Measurements from ENCODE around the gene AQP12A.

The AQP12A gene

DNA sequence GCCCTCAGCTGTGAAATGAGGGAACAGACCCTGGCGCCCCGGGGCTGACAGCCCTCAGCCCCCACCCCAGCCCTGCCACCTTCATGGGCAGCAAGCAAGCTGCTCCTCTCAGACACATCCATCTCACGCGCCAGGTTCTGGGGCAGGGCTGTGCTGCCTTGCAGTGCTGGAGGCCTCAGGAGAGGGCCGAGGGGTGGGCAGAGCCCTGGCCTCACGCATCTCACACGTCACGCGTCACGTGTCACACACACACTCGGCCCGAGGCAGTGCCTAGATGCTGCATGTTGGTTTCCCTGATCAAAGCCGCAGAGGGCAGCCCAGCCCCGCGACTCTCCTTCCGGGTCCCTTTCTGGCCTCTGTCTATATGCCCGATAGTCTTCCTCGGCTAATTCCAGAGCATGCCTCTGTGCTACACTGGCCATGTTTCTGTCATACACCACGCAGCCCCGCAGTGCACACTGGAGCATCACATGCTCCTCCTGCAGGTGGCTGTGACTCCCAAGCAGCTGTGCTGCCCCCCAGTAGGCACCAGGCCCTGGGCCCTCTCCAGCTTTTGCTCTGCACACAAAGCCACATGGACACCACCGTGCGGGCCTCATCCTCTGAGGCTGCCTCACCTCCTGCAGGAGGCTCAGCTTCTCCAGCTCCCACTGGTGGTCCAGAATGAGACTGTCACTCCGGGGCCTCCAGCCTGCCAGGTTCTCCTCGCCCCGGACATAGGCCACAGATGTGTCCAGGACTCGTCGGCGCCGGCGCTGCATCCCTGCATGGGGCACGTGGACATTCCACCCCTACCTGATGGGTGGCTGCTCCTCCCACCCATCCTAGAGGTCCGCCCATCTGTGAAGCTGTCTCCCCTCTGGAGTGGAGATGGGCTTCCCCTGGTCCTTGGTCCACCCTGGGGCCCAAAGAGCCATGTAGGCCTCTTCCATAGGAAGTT is 31.4 kb downstream of the AQP12A start:
- no peak for DNase-seq (ENCODE audit: low read depth)

DNA sequence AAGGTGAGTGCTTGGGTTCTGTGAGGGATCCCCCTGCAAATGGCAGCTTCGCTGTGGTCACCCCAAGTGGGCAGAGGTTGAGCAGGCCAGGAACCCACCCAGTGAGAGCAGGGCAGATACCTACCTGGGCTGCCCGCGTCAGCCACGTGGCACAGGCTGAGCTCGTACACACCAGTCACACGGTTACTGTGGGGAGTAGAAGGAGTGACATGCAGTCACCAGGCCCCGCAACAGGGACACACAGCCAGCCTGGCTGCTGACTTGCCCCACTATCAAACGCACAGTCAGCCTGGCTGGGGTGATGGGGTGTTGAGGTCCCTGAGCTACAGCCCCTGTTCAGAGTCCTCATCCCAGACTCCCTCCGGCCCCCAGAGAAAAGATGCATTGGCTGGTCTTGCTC is 32.2 kb downstream of the AQP12A start:
- no peak for DNase-seq (ENCODE audit: low read depth)

DNA sequence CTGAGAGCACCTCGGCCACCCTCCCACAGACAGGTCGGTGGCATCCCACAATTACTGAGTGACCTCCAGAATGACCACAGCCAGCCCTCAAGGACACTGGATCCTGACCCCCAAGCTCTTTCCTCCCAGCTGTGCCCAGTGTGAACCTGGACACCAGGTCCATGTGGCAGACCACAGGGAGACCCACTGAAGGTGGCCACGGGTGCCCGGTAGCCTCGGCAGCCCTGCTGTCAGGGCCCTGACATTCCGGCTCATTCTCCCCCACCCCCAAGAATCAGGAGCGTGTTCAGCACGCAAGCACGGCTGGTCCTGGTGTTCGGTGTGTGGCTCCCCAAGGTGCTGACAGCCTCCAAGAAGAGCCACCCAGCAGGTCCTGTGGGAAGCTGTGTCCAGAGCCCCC is 32.8 kb downstream of the AQP12A start:
- no peak for DNase-seq (ENCODE audit: low read depth)

DNA sequence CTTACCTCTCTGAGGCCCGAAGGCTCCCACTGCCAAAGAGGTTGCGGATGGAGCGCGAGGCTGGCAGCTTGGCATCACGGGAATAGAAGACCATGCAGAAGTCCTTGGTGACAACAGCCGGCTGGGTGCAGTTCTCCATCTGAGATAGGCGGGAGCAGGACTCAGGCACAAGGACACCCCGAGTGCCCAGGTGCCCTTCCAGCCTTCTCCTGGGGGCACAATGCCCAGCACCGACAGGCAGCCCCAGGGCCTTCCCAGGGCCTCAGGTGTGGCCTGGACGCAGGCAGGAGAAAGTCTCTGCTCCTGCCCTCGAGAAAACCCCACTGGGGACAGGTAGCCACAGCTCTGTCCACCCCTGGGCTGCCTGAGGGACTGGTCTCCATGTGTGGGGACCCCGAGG is 33.6 kb downstream of the AQP12A start:
- DNase-seq (ENCODE audit: low read depth): no peak

DNA sequence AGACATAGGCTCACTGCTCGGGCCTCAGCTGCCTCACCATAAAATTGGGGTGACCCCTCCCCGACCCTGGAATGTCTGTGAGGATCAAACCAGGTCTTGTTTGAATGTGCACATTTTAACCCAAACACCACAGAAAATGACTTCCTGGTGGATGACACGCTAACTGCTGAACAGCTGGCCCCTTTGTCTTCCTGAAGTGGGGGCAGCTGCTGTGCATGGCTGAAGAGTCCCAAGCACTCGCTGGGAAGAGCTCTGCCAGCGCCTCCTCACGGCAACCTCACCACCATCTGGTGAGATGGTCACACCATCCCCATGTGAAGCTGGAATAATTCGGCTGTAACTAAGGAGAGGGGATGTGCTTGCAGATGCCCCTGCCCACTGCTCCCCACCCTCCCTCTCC is 34.0 kb downstream of the AQP12A start:
- no peak for DNase-seq (ENCODE audit: low read depth)

DNA sequence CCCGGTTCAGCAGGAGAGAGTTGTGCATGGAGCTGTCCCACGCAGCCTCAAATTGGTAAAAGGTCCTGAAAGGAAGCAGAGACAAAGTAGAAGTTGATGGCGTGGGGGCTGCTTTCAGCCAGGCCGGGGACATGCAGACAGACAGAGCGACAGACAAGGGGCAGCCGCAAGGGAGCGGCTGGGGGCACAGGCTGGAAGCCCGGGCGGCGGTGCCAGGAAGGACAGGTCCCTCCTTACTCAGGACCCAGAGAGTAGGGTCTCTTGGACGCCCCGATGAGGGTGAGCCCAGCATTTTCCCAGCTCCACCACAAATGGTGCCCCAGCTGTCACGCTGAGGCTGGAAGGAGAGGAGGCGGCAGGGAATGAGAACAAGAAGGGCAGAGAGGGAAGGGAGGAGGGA is 35.2 kb downstream of the AQP12A start:
- no peak for DNase-seq (ENCODE audit: low read depth)

DNA sequence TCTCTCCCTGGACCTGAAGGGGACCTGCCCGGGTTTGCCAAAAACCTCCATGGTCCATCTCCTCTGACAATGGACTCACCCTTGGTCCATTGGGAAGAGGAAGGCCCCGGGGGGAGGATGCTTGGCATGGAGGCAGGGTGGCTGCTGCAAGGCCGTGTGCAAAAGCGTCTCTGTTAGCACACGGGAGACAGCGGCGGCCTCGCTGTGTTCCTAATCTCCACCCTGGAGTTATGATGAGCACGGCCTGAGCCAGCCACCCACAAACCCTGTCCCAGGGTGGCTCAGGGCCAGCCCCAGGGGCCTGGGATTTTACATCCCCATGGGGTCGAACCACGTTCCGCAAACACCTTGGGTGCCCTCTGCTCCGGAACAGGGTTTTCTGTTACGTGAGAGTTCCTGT is 35.8 kb downstream of the AQP12A start:
- DNase-seq (ENCODE audit: low read depth): no peak

DNA sequence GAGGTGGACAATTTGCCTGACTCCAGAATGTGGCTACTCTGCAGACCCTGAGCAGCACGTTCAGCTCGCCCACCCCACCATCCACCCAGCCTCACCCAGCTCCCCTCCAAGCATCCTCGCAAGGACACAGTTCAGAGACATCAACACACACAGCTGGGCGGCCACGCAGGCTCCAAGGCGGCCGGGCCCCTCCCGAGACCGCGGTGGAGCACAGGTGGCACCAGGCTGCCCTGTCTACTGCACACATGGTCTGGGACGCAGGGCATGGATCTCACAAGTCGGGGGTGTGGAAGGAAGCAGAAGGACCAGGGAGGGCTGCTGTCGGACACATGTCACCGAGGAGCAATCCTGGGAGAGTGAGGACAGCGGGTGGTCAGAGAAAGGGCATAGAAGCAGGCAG is 36.2 kb downstream of the AQP12A start:
- no peak for DNase-seq (ENCODE audit: low read depth)

DNA sequence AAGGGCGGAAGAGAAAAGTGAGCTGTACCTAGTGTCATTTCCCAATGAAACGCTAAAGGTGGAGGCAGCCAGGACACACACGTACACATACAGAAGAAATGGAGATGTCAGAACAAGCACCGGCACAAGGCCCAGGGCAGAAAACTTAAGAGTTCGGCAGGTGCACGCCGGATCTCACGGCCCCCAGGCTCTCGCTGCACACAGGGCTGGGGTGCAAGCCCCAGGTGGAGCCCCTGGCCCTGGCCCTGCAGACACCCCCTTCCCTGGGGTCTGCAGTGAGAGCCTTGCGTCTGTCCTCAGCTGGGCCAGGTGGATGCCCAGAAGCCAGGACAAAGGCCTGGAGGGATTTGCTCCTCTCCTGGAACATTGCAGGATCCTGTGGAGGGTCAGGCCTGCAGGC is 36.7 kb downstream of the AQP12A start:
- DNase-seq (ENCODE audit: low read depth): no peak

DNA sequence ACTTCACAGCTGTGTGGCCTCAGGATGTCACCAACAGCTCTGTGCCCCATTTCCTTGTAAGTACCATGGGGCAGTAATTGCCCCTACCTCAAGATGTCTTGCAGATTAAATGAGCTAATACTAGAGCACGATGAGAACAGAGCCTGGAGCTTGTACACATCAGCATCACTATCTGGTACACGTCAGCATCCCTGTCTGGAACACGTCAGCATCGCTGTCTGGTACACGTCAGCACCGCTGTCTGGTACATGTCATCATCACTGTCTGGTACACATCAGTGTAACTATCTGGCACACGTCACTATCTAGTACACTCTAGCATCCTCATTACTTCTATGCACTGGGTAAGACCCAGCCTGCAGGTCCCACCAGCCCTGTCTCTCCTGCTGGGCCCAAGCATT is 37.2 kb downstream of the AQP12A start:
- no peak for DNase-seq (ENCODE audit: low read depth)

DNA sequence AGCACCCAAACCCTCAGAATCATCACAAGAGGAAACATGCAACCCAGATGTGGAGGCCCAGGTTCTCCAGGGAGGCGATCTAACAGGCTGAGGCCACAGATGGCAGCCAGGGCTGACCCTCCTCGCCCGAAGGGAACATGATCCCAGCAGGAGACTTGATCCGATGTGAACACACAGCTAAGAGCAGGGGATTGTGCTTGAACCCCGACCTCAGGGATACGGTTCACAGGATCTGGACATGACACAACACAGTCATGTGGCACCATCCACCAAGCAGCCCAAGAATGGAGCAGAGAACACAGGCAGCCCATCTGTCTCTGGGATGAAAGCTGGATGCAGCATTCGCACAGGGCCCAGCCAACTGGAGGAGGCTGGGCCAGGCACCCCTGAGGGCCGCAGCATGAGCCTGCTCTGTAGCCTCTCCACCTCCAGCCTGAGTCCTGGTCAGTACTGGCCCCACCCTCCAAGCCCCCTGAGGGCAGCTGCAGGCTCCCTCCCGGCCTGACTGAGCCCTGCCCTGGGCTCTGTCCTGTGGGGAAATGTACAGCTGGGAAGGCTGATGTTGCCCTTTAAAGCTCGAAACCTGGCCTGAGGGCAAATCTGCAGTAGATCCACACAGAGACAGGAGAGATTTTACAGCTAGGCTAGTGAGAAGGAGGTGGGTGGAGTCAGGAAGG is 39.0 kb downstream of the AQP12A start:
- no peak for DNase-seq (ENCODE audit: low read depth)

DNA sequence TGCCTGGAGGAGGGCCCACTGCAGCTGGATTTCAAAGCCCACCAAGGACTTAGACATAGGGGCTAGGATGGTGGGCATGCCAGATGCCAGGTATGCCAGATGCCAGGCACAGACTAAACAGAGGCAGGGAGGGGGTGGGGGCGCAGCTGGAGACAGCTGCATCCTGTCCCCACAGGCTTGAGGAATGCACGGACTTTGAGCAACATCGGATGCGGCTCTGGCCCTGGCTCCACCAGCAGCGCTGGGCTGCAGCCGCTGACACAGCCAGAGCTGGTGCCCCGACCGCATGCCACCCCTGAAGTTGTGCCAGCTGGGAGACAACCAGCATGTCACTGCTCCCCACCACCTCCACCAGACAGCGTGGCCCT is 39.5 kb downstream of the AQP12A start:
- no peak for DNase-seq (ENCODE audit: low read depth)

DNA sequence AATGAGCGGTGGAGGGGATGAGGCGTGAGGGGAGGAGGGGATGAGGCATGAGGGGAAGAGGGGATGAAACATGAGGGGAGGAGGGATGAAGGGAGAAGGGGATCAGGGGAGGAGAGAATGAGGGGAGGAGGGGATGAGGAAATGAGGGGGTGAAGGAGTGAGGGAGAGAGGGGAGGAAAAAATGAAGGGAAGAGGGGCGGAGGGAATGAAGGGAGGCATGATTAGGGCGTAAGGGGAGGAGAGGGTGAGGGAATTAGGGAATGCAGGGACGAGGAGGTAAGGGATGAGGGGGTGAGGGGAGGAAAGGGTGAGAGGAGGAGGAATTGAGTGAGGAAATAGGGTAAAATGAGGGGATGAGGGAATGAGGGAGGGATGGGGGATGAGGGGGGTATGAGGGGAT is 40.5 kb downstream of the AQP12A start:
- no peak for DNase-seq (ENCODE audit: low read depth)

DNA sequence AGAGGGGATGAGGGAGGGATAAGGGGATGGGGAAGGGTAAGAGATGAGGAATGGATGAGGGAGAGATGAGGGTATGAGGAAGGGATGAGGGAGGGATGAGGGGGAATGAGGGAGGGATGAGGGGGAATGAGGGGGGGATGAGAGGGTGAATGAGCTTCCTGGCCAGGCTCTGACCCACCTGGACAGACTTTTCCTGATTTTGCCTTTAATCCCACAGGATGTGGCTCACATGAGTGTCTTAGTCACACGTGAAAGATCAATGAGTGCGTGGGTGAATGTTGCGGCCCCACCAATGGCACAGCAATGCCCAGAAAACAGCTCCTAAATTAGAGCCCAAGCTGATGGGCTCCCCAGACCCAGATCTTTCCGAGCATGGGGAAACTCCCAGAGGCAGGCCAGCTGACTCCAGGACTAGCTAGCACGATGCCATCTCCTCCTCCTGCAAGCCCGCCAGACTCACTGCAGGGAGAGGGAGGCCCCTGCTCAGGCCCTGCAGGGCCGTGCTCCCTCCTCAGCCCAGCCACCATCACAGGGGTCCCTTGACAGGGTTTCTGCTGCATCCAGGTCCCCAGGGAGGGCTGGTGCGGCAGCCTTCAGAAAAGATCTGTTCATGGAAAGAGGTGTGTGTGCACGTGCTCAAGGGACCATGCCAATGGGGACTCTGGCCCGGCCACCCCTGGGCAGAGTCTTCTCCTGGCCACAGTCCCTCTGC is 41.4 kb downstream of the AQP12A start:
- DNase-seq (ENCODE audit: low read depth): no peak

DNA sequence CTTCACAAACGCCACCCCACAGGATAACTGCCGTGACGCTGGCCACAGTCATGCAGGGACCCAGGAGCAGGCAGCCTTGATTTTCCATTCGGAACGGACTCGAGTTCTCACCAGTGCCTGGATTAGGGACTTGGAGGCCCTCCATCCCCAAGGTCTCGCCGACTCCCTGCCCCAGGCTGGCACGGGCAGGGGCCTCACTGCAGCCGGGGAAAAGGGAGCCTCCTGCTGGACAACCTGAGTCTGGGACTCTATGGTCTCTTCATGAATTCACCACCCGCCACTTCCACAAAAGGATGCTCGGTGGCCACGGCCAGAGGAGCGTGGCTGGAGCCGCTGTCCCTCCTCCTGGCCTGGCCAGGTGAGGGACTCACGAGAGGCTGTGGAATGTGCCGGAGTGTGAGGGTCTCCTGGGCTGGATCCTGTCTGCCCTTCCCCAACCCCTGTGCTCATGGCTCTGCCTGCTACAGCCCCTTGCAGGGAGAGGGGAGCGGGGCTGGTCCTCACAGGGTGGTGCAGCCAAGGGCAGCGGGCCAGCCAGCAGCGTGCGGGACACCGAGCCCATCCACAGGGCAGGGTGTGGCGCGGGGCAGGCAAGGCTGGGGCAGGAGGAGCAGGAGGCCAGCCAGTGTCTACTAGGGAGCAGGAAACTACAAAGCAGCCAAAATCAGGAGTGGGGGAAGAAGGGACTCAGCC is 42.3 kb downstream of the AQP12A start:
- DNase-seq (ENCODE audit: low read depth): no peak

DNA sequence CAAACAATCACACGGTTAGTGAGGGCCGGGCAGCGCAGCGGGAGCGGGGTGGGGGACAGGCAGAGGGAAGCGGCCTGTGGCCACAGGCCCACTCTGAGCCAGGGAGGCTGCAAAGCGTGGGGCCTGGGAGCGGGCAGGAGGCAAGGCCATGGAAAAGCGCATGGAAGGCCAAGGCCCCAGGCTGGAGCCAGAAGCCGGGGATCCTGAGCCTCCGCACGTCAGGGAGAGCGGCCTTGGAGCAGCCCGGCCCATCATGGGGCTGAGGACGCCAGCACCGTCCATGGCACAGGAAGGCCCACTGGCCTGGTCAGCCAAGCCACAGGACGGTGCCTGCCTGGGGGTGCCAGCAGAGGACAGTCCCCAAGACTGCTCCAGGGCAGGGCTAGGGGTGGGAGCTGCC is 43.1 kb downstream of the AQP12A start:
- no peak for DNase-seq (ENCODE audit: low read depth)

DNA sequence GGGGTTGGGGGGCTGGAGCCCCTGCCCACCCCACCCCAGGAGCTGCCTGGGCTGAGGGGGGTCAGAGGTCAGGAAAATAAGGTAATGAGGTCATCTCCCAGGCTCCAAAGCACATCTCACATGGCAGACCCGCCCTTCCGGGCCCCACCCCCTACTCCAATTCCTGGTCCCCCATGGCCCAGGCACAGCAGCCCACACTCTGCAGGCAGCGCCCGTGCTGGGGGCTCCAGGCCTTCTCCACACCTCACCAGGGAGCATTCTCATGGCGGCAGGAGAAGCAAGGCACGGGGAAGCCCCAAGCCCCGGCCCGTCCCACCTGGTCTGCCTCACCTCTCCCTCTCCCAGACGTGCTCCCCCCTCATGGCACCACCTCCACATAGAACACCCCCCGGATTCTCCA is 43.8 kb downstream of the AQP12A start:
- DNase-seq (ENCODE audit: low read depth): no peak

DNA sequence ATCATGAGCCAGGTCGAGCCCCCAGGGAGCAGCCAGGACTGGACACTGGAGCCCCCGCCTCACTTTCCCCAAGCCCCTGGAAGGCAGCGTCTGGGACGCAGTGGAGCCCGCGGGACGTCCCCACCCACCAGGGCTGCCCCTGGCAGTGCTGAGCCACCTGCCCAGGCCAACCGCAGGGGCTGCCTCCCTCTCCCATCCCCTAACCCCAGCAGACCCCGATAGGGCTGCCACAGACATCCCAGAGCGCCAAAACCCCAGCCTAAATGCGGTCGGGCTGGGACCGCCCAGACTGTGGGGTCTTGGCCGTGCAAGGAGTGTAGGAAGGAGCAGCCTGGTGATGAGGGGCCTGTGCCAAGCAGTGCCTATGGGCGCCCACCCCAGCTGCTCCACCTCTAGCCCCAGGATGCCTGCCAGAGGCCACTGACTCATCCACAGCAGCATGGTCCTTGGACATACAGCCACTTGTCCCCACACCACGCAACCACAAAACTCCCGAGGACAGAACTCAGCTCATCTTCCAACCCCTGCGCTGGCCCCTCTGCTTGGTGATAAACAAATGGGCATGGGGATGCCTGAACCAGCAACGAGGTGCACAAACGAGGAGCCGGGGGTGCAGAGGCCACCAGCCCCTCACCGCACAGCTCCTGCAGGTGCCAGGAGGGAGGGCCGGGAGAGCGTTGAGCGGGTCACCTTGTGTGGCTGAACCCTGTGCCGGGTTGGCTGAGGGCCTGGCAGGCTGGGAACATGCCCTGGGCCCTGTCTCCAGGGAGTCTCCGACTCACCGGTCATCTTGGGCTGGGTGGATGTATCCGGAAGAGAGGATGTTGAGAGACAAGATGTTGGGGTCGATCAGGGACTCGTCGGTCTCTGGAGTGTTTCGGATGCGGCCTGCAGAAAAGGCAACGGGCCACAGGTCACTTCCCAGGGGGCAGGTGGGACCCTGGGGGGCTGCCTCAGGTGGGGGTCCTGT is 44.9 kb downstream of the AQP12A start:
- no peak for DNase-seq (ENCODE audit: low read depth)

DNA sequence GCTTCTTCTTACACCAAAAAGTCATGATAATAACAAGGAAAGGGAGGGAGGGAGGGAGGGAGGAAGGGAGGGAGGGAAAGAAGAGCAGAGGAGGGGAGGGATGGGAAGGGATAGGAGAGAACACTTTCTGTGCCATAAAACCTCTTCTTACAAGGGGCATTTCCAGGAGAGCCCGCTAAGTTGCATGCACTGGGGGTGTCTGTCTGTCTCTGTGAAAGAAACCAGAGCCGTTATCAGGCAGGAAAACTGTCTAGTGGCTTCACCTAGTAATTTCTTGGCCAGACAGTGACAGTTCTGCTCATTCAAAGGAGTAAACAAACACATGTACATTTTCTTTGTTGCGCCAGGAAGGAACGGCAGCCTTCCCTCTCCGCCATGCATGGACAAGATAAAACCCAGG is 45.8 kb downstream of the AQP12A start:
- DNase-seq (ENCODE audit: low read depth): no peak

DNA sequence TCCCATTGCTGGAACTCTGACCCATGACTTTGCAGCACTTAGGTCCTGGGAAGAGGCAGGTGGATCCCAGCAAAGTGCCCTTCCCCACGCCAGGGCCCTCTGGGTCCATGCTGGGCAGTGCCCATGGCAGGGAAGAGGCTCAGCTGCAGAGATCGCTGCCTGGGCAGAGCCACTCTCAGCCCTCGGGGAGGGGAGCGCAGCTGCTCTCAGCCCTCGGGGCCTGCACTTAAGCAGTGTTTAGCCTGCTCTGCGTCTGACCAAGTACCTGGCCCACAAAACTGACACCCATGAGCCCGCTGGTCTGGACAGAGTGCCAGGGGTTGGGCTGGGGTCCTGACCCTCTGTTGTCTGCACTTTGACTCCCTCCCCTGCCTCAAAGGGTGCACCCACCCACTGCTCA is 46.3 kb downstream of the AQP12A start:
- no peak for DNase-seq (ENCODE audit: low read depth)

DNA sequence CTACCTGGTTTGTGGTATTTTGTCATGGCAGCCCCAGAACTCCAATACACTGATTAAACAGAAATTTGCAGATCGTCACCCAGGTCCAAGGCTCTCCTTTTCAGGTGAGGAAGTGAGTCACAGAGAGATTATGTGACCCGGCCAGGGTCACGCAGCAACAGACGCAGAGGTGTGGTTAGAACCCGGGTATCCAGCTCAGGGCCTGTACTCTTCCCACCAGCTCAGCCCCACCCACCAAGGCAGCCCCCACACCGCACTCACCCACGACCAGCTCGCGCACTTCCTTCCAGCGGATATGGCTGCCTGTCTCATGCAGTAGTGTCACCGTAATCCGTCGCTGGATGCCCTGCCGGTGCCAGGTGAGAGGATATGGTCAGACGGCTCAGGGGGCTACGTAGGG is 48.1 kb downstream of the AQP12A start:
- DNase-seq (ENCODE audit: low read depth): no peak

Measured in stimulated activated CD8-positive, alpha-beta memory T cell treated with anti-CD3 and anti-CD28 coated beads, Interleukin-15, amount 100 ng/mL, for 24 hours (primary cell).